H54 (cell line): ENCODE data around the gene GAS2L1.

Experiments
- DNase-seq: peaks from one replicate; pipeline ENCODE4 v3.0.0; 2011; ENCODE audit warnings: low spot score, mixed read lengths; ENCODE audit not compliant: insufficient read length
- FAIRE-seq: peaks from 3 replicates; lab custom pipeline; 2011; peaks lifted over from hg19 to GRCh38; lab: Jason Lieb, UNC
- POLR2A ChIP-seq: IDR thresholded peaks from 2 replicates; pipeline ENCODE4 v1.6.1; 2011; ENCODE audit warnings: low read depth, mild to moderate bottlenecking, low read length

The GAS2L1 gene

DNA sequence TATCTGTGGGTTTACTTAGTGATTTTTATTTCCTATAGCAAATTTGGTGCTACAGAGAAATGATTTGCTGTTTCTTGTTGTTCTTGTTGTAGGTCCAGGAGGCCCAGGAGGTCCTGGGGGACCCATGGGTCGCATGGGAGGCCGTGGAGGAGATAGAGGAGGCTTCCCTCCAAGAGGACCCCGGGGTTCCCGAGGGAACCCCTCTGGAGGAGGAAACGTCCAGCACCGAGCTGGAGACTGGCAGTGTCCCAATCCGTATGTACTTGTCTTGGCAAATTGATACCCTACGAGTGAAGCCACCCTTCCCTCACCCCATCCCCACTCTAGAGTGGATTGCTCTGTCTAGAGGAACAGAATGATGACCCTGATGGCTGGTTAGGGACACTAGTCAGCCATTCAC is 7.8 kb upstream of the GAS2L1 start:
- no peak for TF ChIP-seq POLR2A
- FAIRE-seq (no peak), DNase-seq (no peak)

DNA sequence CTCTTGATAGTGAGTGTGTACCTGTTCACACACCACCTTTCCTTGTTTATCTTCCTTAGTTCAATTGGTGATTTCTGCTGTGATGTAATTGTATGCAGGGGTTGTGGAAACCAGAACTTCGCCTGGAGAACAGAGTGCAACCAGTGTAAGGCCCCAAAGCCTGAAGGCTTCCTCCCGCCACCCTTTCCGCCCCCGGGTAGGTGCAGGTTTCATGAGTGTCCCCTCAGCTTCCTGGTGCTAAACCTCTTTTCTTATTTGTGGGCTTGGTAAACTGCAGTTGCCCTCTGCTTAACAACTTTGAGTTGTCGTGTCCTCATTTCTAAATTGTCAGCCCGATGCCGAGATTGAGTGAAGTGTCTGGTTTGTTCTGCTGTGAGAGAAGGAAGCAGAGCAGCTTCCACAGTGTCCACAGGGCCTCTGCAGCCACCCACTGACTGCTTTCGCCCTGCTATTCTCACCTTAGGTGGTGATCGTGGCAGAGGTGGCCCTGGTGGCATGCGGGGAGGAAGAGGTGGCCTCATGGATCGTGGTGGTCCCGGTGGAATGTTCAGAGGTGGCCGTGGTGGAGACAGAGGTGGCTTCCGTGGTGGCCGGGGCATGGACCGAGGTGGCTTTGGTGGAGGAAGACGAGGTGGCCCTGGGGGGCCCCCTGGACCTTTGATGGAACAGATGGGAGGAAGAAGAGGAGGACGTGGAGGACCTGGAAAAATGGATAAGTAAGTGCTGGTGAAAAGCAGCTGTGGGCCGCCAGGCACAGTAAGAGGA is 7.1 kb upstream of the GAS2L1 start:
- no peak for TF ChIP-seq POLR2A
- no peak for DNase-seq
- FAIRE-seq: no peak

DNA sequence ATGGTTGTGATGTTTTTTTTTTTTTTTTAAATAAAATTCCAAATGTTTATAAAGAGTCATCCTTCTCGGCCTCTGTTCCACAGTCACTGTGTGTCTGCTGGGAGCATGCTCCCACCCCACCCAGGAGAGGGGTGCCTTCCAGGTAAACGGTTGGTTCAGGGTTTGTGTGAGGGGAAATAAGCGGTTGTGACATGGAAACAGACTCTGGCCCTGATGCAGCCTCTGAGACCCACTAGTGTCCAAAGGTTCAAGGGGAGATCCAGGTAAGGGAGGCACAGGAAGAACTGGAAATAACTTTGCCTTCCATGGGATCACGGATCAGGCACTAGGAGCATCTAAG is 6.0 kb upstream of the GAS2L1 start:
- DNase-seq (no peak), FAIRE-seq (no peak)
- no peak for TF ChIP-seq POLR2A

DNA sequence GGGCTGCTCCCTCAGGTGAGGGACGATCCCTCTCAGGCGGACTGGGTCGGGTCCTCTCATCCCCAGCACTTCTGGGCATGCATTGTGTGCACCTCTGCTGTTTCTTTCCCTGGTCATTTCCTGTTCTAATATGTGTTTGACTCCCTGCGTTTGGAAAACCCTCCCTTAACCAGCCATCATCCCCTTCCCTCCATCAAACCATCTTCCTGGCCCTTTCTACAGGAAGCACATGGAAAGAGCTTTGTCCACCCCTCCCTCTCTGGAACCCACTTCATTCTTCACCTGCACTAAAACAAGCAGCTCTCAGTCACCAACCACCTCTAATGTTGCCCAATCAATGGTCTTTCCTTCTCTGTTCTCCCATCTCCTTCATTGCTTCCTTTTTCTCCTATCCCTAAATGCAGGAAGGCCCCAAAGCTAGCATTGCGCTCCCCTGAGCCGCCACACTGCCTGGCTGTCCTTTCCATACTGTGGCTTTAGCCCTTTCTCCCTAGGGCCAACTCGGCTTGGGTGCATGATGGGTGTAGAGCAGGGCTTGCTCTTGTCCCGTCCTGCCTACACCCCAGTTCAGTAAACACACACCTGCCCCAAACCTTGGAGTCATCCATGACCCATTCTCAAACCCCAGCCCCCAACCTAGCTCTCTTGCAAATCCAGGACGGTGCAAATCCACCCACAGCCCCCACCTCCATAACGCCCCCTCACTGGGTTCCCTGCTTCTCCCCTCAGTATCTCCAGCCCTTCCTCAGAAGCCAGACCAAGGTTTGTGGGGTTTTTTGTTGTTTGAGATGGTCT is 5.4 kb upstream of the GAS2L1 start:
- no peak for FAIRE-seq

DNA sequence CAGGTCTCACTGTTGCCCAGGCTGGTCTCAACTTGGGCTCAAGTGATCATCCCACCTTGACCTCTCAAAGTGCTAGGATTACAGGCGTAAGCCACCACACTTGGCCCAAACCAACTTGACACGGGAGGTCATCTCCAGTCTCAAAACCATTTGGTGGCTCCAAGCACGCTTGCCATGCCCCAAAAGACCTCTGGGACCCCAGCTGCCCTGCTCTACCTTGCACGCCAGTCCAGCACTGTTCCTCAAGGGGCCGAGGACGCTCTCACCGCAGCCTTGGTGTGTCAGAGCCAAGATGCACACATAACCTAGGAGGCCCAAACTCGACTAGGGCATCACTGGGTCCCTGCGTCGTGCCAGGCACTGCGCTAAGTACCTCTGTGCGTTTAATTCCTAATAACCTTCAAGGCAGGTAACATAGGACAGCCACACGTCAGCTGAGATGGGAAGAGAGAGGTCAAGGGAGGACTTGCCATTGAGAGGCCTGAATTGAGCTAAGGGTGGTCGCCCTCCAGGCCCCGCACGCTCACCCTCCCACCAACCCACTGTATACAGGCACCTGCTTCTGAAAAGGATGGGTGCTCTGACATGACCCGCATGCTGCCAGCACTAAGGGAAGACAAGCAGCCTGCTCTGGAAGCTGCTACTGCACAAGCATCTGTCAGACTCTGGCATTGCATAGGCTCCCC is 4.6 kb upstream of the GAS2L1 start:
- no peak for TF ChIP-seq POLR2A
- FAIRE-seq: no peak

More for the DNA sequence above, 5.4 kb upstream of the GAS2L1 start:
- no peak for DNase-seq
- no peak for TF ChIP-seq POLR2A

DNA sequence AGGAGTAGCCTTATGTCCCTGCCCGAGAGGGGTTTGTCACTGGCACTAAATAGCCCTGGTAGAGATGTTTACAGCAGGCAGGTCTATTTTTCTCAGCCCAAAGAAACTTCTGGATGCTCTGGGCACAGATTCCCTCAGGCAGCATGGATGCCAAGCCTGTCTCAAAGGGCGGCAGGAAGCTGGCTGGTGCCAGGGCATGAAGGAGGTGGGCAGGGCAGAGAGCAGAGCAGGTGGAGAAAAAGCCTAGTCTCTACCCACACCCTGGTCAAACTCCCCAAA is 4.1 kb upstream of the GAS2L1 start:
- TF ChIP-seq POLR2A: no peak
- FAIRE-seq (no peak), DNase-seq (no peak)

More for the DNA sequence above, 4.6 kb upstream of the GAS2L1 start:
- no peak for DNase-seq

DNA sequence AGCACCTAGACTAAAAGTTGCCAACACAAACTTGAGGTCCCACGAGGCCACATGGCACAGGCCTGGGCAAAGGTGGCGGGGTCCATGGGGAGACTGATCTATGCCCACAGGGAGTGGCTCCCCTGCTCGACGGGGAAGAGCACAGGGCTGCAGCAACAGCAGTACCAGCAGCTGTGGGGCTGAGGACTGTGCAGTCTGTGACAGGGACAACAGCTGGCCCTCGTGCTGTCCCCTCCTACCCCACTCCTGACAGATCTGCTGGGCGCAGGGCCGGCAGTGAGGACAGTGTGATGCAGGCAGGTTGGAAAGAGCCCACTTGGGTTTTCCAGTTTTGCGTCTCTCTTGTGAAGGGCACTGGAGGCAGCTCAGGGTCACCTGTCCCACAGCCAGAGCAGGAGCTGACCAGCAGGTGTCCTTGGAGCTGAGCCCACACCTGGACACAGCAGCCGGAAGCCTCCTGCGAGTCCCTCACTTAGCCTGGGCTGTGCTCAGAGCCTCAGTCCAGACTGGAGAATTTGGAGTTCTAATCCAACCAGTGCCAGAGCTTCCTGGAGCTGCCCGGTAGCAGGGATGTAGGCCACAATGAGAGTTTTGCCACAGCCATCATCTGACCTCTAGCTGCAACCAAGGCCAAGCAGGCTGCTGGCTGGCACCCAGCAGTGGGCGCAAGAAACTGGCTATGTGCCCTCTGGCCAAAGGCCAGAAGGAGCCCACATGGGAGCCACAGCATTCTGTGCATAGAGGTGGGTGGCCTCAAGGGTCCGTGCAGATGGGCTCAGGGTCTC is 3.6 kb upstream of the GAS2L1 start:
- no peak for FAIRE-seq
- DNase-seq: no peak
- no peak for TF ChIP-seq POLR2A

DNA sequence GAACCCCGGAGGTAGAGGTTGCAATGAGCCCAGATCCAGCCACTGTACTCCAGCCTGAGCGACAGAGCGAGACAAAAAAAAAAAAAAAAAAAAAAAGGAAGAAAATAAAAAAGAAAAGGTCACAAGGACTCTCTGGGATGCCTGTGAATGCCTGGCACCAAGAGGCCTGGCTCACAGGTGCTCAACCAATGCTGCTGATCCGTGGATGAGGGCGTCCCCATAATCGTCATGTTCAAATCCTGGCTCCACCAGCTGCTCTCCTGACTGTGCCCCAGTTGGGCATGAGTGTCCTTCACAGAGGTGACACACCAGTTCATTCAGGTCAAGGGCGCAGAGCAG is 645 bp upstream of the GAS2L1 start:
- FAIRE-seq (no peak), DNase-seq (no peak)
- TF ChIP-seq POLR2A: no peak

DNA sequence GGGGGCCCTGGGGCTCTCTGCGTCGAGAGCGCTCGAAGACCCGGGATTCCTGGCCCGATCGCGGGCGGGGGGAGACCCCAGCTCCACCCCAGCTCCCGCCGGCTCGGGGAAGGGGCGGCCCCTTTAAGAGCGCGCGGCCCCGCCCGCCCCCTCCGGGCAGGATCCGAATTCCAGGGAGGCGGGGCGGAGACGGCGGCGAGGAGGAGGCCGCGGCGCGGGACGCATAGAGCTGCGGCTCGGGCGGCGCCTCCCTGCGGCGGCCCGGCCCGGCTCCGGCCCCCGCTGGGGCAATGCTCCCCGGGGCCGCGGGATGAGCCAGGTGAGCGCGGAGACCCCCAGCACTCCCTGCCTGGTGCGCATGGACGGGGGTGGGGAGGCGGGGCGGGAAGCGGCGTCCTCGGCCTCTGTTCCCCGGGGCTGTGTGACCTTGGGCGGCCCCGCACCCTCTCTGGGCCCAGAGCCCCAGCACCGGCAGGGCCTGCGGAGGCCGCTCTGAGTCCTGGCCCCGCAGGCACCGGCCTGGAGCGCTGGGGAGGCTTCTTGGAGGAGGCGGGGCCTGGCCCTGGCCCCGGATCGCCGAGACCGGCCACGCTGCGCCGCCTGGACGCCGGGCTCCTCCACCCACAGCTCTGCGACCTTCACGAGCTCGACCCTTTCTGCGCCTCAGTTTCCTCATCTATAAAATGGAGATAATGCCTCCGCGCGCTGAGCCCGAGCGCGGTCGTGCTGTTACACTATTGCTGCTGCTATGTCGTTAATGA is 565 bp downstream of the GAS2L1 start:
- TF ChIP-seq POLR2A: peak; percentile 68
- FAIRE-seq (no peak), DNase-seq (peak; percentile 62)

DNA sequence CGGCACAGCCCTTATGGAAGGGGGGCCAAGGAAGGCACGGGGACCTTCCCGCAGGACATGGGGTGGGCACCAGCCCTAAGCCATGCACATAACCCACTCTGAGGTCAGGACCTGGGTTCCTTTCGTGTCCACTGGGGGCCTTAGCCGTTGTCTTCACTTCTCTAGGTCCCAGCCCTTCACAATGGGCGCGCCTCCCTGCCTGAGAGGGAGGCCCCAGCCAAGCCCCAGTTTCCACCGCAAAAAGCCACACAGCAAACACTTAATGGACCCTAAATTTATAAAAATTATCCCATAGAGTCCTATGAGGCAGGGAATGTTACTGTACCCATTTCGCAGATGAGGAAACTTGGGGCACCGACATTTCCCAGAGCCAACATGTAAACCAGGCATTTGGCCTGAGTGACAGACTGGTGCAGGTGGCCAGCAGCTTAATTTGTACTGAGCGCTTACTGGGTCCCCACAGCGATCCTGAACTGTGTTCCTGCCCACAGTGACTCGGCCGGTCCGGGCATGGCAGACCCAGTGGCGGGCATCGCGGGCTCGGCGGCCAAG is 1.2 kb downstream of the GAS2L1 start:
- TF ChIP-seq POLR2A: no peak
- FAIRE-seq: no peak
- no peak for DNase-seq

DNA sequence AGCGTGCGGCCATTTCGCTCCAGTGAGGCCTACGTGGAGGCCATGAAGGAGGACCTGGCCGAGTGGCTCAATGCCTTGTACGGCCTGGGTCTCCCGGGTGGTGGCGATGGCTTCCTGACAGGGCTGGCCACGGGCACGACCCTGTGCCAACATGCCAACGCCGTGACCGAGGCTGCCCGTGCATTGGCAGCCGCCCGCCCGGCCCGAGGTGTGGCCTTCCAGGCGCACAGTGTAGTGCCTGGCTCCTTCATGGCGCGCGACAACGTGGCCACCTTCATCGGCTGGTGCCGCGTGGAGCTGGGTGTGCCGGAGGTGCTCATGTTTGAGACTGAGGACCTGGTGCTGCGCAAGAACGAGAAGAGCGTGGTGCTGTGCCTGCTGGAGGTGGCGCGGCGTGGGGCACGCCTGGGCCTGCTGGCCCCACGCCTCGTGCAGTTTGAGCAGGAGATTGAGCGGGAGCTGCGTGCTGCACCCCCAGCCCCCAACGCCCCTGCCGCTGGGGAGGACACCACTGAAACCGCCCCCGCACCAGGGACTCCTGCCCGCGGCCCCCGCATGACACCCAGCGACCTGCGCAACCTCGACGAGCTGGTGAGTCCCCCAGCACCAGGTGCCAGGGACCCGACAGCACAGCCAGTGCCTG is 1.8 kb downstream of the GAS2L1 start:
- no peak for FAIRE-seq
- no peak for TF ChIP-seq POLR2A
- no peak for DNase-seq

DNA sequence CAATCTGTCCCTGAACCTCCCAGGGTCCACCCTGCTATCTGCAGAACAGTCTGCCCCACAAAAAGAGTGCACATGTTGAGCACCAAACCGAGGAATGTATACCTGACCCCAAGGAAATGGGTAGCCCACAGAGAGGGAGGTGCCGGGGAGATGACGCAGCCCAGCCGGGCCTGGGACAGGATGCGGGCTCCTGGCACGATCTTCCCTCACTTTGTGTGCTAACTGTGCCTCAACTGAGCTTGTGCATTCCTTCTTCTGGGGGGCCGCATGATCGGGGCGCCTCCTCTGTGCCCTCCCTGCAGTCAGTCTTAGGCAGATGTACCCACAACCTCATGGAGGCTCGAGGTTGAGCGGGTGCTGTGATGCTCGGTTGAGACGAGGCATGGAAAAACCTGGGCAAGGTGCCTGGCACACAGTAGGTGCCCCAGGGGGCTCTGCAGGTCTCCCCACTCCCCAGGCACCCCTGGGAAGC is 2.4 kb downstream of the GAS2L1 start:
- no peak for FAIRE-seq
- DNase-seq: peak; percentile 82
- TF ChIP-seq POLR2A: no peak

DNA sequence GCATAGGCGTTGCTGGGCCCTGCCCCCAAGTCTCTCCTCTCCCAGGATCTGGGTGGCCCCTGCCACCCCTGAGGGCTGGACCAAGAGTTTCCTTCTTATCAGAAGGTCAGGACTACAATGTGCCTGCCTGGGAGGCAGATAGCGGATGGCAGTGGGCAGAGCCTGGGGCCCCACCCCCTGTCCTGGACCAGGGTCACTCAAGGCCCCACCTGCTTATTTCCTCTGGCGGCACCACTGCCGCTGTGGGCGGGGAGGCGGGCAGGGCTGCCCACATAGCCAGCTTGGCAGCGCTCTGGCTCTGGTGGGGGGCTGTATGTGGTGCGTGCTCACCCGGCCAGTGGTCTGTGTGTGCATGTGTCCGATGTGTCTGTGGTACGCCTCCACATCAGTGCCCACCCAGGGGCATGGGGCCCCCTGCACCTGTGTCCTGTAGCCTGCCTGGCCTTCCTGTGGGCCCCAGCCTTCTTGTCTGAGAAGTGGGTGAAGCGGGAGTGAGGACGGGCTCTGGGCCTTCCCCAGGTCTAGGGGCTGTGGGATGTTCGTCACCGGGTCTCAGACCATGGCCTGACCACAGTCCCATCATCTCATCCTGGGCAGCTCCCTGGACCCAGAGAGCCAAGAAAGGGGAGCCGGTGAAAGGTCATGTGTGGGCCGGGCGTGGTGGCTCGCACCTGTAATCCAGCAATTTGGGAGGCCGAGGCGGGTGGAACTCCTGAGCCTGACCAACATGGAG is 3.0 kb downstream of the GAS2L1 start:
- FAIRE-seq: no peak
- TF ChIP-seq POLR2A: no peak
- no peak for DNase-seq
